WTC11 (cell line): ENCODE data around the gene RASGRF1. TPM values are rescaled to one million over a fixed set of nuclear protein-coding genes. Genes with fewer than 3 reads are reported as not detected.

Experiments used
- ATAC-seq: fragments of 200-7000 bp; cut with Tn5 transposase; 2 replicates; pipeline ENCODE4 v1.10.0; 2021; ENCODE audit warnings: mild to moderate bottlenecking, moderate library complexity
- CTCF ChIA-PET: fragments of 300-600 bp; sonication (Branson Sonifier 250); formaldehyde crosslinking; loops from one replicate; lab custom pipeline; 2021; ENCODE audit warnings: antibody characterized with exemption; lab: Charles Lee
- POLR2A ChIA-PET: fragments of 350-600 bp; sonication (Branson Sonifier 250); formaldehyde crosslinking; loops from one replicate; lab custom pipeline; 2021; ENCODE audit warnings: antibody characterized with exemption; lab: Charles Lee
- DNase-seq: peaks from one replicate; pipeline ENCODE4 v3.0.0; 2021; ENCODE audit warnings: low spot score
- H3K27ac Mint-ChIP-seq: 2 replicates; pipeline ENCODE4 v1.8.0; 2021; ENCODE audit warnings: mixed read lengths
- H3K27me3 Mint-ChIP-seq: 2 replicates; pipeline ENCODE4 v1.8.0; 2021; ENCODE audit warnings: low read depth, mild to moderate bottlenecking, moderate library complexity, mixed read lengths
- H3K36me3 Mint-ChIP-seq: 2 replicates; pipeline ENCODE4 v1.8.0; 2021; ENCODE audit warnings: mixed read lengths
- H3K4me1 Mint-ChIP-seq: 2 replicates; pipeline ENCODE4 v1.8.0; 2022; ENCODE audit warnings: mixed read lengths
- H3K4me3 Mint-ChIP-seq: 2 replicates; pipeline ENCODE4 v1.8.0; 2021; ENCODE audit warnings: mild to moderate bottlenecking, moderate library complexity, mixed read lengths
- H3K9me3 Mint-ChIP-seq: 2 replicates; pipeline ENCODE4 v1.8.0; 2021; ENCODE audit warnings: mixed read lengths
- CTCF ChIP-seq: fragments of 200-600 bp; IDR thresholded peaks from 2 replicates; pipeline ENCODE4 v1.8.0; 2022; ENCODE audit warnings: antibody characterized with exemption
- E2F5 ChIP-seq: sonication (generic); formaldehyde crosslinking; IDR thresholded peaks from 2 replicates; pipeline ENCODE4 v1.8.1; 2022; ENCODE audit warnings: mild to moderate bottlenecking, moderate library complexity, missing genetic modification reagents
- ERG ChIP-seq: fragments of 250-450 bp; sonication (Bioruptor Pico); IDR thresholded peaks from 2 replicates; pipeline ENCODE4 v1.8.0; 2021; ENCODE audit warnings: mild to moderate bottlenecking
- ESRRA ChIP-seq: sonication (generic); formaldehyde crosslinking; IDR thresholded peaks from 2 replicates; pipeline ENCODE4 v1.8.1; 2022; ENCODE audit warnings: mild to moderate bottlenecking, missing genetic modification reagents, borderline replicate concordance
- FOXP1 ChIP-seq: sonication (generic); formaldehyde crosslinking; IDR thresholded peaks from 2 replicates; pipeline ENCODE4 v1.8.0; 2022; ENCODE audit warnings: missing genetic modification reagents, mild to moderate bottlenecking, moderate library complexity, borderline replicate concordance
- FOXP4 ChIP-seq: sonication (generic); formaldehyde crosslinking; IDR thresholded peaks from 2 replicates; pipeline ENCODE4 v1.8.0; 2022; ENCODE audit warnings: mild to moderate bottlenecking, missing genetic modification reagents
- GABPB1 ChIP-seq: sonication (generic); formaldehyde crosslinking; IDR thresholded peaks from 2 replicates; pipeline ENCODE4 v1.8.1; 2023; ENCODE audit warnings: mild to moderate bottlenecking, missing genetic modification reagents
- NFYB ChIP-seq: sonication (generic); formaldehyde crosslinking; conservative IDR thresholded peaks from 2 replicates; pipeline ENCODE4 v1.8.0; 2022; ENCODE audit warnings: low read depth, missing genetic modification reagents
- NR1H2 ChIP-seq: sonication (generic); formaldehyde crosslinking; IDR thresholded peaks from 2 replicates; pipeline ENCODE4 v1.9.0; 2021; ENCODE audit warnings: mild to moderate bottlenecking, moderate library complexity, missing genetic modification reagents
- SMAD3 ChIP-seq: sonication (generic); formaldehyde crosslinking; IDR thresholded peaks from 2 replicates; pipeline ENCODE4 v1.8.0; 2022; ENCODE audit warnings: missing genetic modification reagents, mild to moderate bottlenecking, borderline replicate concordance
- TEAD1 ChIP-seq: sonication (generic); formaldehyde crosslinking; IDR thresholded peaks from 2 replicates; pipeline ENCODE4 v1.8.0; 2022; ENCODE audit warnings: mild to moderate bottlenecking, missing genetic modification reagents
- TEAD4 ChIP-seq: sonication (generic); formaldehyde crosslinking; IDR thresholded peaks from 2 replicates; pipeline ENCODE4 v1.8.0; 2022; ENCODE audit warnings: mild to moderate bottlenecking, missing genetic modification reagents
- ZNF532 ChIP-seq: fragments of 250-450 bp; sonication (Bioruptor Pico); IDR thresholded peaks from 2 replicates; pipeline ENCODE4 v1.9.0; 2021; ENCODE audit warnings: mild to moderate bottlenecking, borderline replicate concordance
- total RNA-seq: library from RNA; stranded (reverse); gene quantifications from 3 replicates; pipeline ENCODE4 v1.2.3, GENCODE V29; 2021

The RASGRF1 gene
- total RNA-seq, 1 experiment from 2014 or later: 0.85 TPM

GRCh38 chr15:79047676-79048439 is 42.7 kb downstream of the RASGRF1 start:
- H3K9me3 Mint-ChIP-seq: peaks cover 13% of the 10 kb centered on the region
- H3K27ac Mint-ChIP-seq: no peak overlapping the region
- H3K36me3 Mint-ChIP-seq: no peaks in the 10 kb centered on the region
- H3K4me3 Mint-ChIP-seq: no peak overlapping the region
- TF ChIP-seq SMAD3 (CRISPR knock-in tag) (no peak), NFYB (no peak)
- POLR2A ChIA-PET: no interaction called here
- peaks cover 16% of the 10 kb centered on the region for H3K27me3 Mint-ChIP-seq
- CTCF ChIA-PET: interaction anchor here (0.7 to 3.4 kb wide), 10 partner anchors 11 to 146 kb away, joined by 3 to 20 read pairs (median 4); no protein-coding TSS in a partner anchor
- ATAC-seq (no peak), DNase-seq (no peak)
- no peaks in the 10 kb centered on the region for H3K4me1 Mint-ChIP-seq

GRCh38 chr15:79046691-79047404 is 43.7 kb downstream of the RASGRF1 start:
- DNase-seq (no peak), ATAC-seq (no peak)
- Mint-ChIP-seq H3K4me1 (no peaks in the 10 kb centered on the region), H3K27me3 (peaks cover 8% of the 10 kb centered on the region), H3K36me3 (no peaks in the 10 kb centered on the region), H3K27ac (no peak overlapping the region), H3K9me3 (peaks cover 19% of the 10 kb centered on the region), H3K4me3 (no peak overlapping the region)
- POLR2A ChIA-PET: no interaction called here
- CTCF ChIA-PET: interaction anchor here (0.6 to 3.4 kb wide), 7 partner anchors 11 to 139 kb away, joined by 3 to 20 read pairs (median 10); no protein-coding TSS in a partner anchor
- no peak for TF ChIP-seq FOXP1

- H3K4me1 Mint-ChIP-seq: no peaks in the 10 kb centered on the region
- peaks cover 21% of the 10 kb centered on the region for H3K9me3 Mint-ChIP-seq
- no peaks in the 10 kb centered on the region for H3K36me3 Mint-ChIP-seq
- ATAC-seq: no peak
- no peak overlapping the region for H3K27ac Mint-ChIP-seq
- H3K27me3 Mint-ChIP-seq: peaks cover 4% of the 10 kb centered on the region; the same call in 1 of the 2 replicates
- H3K4me3 Mint-ChIP-seq: no peak overlapping the region
- POLR2A ChIA-PET: no interaction called here
- CTCF ChIA-PET: interaction anchor here (1.0 to 2.7 kb wide), 2 partner anchors 17 to 66 kb away, joined by 3 to 10 read pairs; no protein-coding TSS in a partner anchor
- TF ChIP-seq FOXP4 (CRISPR knock-in tag): no peak
- no peak for TF ChIP-seq E2F5 (CRISPR knock-in tag)
- TF ChIP-seq ERG (CRISPR knock-in tag): no peak
- no peak for TF ChIP-seq CTCF
- TF ChIP-seq NR1H2 (CRISPR knock-in tag): no peak
- no peak for DNase-seq
These were observed 45.5 kb downstream of the RASGRF1 start for GRCh38 chr15:79045041-79045440.

- no peak overlapping the region for H3K4me3 Mint-ChIP-seq
- ATAC-seq: no peak
- ChIA-PET CTCF (interaction anchor here (0.6 to 2.1 kb wide), 3 partner anchors 17 to 142 kb away, joined by 3 to 9 read pairs (median 4); no protein-coding TSS in a partner anchor), POLR2A (no interaction called here)
- peaks cover 25% of the 10 kb centered on the region for H3K9me3 Mint-ChIP-seq
- no peaks in the 10 kb centered on the region for H3K4me1 Mint-ChIP-seq
- H3K27me3 Mint-ChIP-seq: peaks cover 4% of the 10 kb centered on the region; the same call in 1 of the 2 replicates
- H3K27ac Mint-ChIP-seq: no peak overlapping the region
- H3K36me3 Mint-ChIP-seq: peaks cover 4% of the 10 kb centered on the region; the same call in 1 of the 2 replicates
- DNase-seq: no peak
- TF ChIP-seq ESRRA (CRISPR knock-in tag): no peak
- no peak for TF ChIP-seq GABPB1 (CRISPR knock-in tag)
- no peak for TF ChIP-seq TEAD1 (CRISPR knock-in tag)
- TF ChIP-seq TEAD4 (CRISPR knock-in tag): no peak
- TF ChIP-seq ZNF532 (CRISPR knock-in tag): no peak
These were observed 48.2 kb downstream of the RASGRF1 start for GRCh38 chr15:79042213-79042928.
